HG02759 (cell line): ENCODE results near the gene MED12L.
"Not testable (repeated sequence)": the region's sequence is repeated elsewhere in the genome, so short reads cannot be mapped to it uniquely, and the experiment has no call there.

Source experiments
- ATAC-seq: cut with Tn5 transposase; IDR thresholded peaks from one replicate; pipeline ENCODE4 v1.9.1; 2021; ENCODE audit warnings: mild to moderate bottlenecking, moderate library complexity; ENCODE audit not compliant: unreplicated experiment

MED12L gene

GRCh38 chr3:151234825-151235224 is 149.4 kb downstream of the MED12L start:
- ATAC-seq, result no peak

- no peak for ATAC-seq
These were observed 150.9 kb downstream of the MED12L start for GRCh38 chr3:151236316-151236715.

GRCh38 chr3:151236736-151237135 is 151.3 kb downstream of the MED12L start:
- no peak for ATAC-seq

- ATAC-seq, result not testable (repeated sequence)
These were observed 156.5 kb downstream of the MED12L start for GRCh38 chr3:151242006-151242405.

- ATAC-seq, result no peak
These were observed 163.4 kb downstream of the MED12L start for GRCh38 chr3:151248772-151249337.

DNA sequence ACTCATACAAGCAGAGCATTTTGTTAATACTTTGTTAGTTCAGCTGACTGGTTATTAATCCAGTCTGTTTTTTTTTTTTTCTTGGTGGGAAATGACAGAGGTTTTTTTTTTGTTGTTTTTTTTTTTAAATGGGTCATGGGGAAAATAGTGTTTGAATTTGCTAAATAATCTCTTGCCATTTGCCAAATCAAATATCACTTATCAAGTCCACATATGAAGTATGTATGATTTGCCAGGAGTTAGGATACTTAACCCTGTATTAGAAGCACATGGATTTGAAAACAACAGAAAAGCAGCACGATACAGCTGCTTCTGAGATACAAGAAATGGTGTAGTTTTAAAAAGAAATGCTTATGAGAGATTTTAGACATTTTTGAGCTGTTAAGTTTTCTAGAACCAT is 171.3 kb downstream of the MED12L start:
- ATAC-seq, result no peak

DNA sequence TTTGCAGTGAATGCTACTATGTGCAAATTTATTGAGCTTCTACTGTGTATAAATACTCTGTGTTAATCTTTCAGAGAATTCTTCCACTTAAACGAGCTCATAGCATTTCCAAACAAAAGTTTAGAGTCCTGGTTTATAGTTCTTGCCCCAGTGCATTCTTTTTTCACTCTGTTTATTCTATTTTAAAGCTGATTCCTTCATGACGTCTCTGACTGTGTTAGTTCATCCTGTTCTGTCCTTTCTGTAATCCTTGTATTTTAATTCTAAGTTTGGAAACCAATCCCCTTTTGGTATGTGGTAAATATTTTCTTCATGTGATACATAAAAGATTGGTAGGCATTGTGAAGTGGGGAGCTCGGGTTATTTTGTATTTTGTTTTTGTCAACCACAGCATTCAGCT is 174.2 kb downstream of the MED12L start:
- ATAC-seq, result no peak

- no peak for ATAC-seq
These were observed 177.5 kb downstream of the MED12L start for GRCh38 chr3:151262871-151263525.

DNA sequence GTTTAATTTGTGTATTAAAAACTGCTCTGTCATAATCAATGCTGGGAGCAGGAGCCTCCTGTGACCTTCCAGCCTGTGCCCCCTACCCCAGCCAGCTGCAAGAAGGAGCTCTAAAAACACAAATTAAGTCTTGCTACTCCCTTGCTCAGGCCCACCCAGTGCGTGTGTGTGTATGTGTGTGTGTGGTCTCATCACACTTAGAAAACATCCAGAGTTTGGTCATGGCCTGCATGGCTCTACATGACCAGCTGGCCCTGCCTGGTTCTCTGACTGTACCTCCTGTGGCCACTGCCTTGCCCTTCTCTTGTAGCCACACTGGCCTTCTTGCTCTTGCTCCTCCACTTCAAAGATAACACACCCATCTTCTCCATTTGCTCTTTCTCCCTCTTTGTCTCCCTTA is 179.1 kb downstream of the MED12L start:
- ATAC-seq, result no peak

GRCh38 chr3:151265166-151265565 is 179.7 kb downstream of the MED12L start:
- ATAC-seq, result no peak

GRCh38 chr3:151265866-151266265 is 180.4 kb downstream of the MED12L start:
- peak; percentile 97 for ATAC-seq

- no peak for ATAC-seq
These were observed 181.6 kb downstream of the MED12L start for GRCh38 chr3:151267066-151267465.

- ATAC-seq, result peak; percentile 53
These were observed 183.1 kb downstream of the MED12L start for GRCh38 chr3:151268267-151269235.

- ATAC-seq, result no peak
These were observed 184.2 kb downstream of the MED12L start for GRCh38 chr3:151269631-151270030.

GRCh38 chr3:151275091-151275490 is 189.6 kb downstream of the MED12L start:
- no peak for ATAC-seq

DNA sequence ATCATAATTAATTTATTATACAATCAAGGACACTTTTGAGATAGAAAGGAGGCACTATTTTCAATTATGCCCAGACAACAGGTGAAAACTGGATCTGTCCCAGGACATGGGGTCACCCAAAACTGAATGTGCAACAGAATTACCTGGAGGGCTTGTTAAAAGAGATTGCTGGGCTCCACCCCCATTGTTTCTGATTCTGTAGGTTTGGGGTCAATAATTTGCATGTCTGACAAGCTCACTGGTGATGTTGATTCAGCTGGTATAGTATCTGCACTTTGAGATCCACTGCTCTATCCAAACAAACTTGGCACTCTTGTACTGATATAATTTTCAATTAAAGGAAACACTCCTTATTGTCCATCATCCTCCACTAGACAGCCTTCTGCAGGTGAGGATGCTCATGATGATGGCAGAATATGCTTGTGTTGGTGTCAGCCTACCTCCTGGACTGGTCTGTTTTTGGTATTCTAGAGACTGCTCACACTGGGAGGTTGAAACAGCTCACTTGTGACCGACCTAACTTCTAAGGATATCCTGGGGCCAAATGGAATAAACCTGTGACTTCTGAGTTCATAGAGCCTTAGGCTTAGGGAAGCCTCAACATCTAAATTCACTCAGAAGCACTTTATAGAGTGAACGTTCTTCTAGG is 190.7 kb downstream of the MED12L start:
- ATAC-seq, result peak; percentile 17

DNA sequence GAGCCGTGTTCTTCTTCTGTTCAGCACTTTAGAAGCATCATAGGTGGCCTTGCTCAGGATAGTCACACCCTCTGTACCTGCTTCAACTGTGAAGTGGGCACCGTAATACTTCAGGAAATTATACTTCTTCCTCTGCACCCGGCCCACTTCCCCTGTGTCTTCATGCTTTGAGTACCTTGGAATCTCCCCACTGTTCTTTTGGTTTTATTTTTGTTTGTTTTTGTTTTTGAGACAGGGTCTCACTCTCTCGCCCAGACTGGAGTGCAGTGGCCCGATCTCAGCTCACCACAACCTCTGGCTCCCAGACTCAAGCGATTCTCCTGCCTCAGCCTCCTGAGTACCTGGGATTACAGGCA is 191.2 kb downstream of the MED12L start:
- ATAC-seq, result peak; percentile 66

- peak; percentile 30 for ATAC-seq
These were observed 192.8 kb downstream of the MED12L start, which contains the start of gene P2RY14 for GRCh38 chr3:151278230-151278629. TSS of gene P2RY14 (minus strand) at chr3:151278542. CDS start at chr3:151214316, 64,226 bp downstream.

- no peak for ATAC-seq
These were observed 196.3 kb downstream of the MED12L start for GRCh38 chr3:151281671-151282324.

DNA sequence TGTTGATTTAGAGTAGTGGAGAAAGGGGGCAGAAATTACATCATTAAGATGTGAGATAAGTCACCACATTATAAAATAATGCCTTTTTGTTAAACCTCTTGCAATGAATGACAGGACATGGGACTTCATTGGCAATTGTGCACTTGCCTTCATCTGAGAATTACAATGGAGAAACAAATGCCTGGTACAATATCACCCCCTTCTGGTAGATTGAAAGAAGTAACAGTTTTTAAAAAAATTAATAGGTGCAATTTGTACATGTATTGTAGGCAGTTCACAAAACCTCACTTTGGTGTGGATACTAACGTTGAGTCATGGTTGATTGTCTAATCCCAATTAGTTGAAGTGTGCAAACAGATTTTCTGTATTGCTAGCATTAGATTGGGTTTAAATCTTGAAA is 197.5 kb downstream of the MED12L start:
- ATAC-seq, result no peak

DNA sequence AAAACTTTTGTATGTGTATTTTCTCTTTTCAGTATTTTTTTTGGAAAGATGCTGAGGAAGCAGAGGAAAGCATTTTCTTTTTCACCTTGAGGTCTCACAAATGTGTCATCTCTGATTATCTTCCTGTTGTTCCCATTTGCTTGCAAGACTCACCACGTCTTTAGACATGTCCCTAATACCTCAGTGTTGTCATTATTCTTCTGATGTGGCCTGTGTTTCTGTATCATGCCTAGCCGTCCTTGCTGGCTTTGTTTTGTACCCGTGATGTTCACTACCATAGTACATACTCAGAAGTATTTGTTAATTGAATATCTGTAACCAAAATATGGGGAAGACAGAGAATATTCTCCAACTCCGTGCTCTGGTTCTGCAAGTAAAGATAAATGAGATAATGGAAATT is 197.9 kb downstream of the MED12L start:
- ATAC-seq, result no peak
